Sigmoid colon (tissue), 4 donors: ENCODE measurements around the gene TTC39B.

Experiments
- EP300 ChIP-seq, 4 donors: sonication (generic); formaldehyde crosslinking; IDR thresholded peaks; one replicate each; pipeline ENCODE4 v1.6.1; 2017; ENCODE audit warnings: antibody characterized with exemption in 4 of 4
- POLR2A ChIP-seq, 2 donors: fragments of 450-650 bp; IDR thresholded peaks; one replicate each; pipeline ENCODE4 v1.6.1; 2016; ENCODE audit warnings: antibody characterized with exemption in 2 of 2, mild to moderate bottlenecking in 2 of 2, moderate library complexity in 2 of 2
- POLR2AphosphoS5 ChIP-seq, 4 donors: sonication (generic); formaldehyde crosslinking; IDR thresholded peaks; one replicate each; pipeline ENCODE4 v1.6.1; 2017; ENCODE audit warnings: antibody characterized with exemption in 4 of 4
- TF ChIP-seq, protein P1 (sequence below), 4 experiments: fragments of 450-650 bp in 3 of 4; fragments of 200-600 bp in 1 of 4; IDR thresholded peaks; one replicate each; pipeline ENCODE4 v1.5.1; 2016 to 2019; ENCODE audit warnings: antibody characterized with exemption in 4 of 4, mild to moderate bottlenecking in 3 of 4, moderate library complexity in 2 of 4

DNA sequence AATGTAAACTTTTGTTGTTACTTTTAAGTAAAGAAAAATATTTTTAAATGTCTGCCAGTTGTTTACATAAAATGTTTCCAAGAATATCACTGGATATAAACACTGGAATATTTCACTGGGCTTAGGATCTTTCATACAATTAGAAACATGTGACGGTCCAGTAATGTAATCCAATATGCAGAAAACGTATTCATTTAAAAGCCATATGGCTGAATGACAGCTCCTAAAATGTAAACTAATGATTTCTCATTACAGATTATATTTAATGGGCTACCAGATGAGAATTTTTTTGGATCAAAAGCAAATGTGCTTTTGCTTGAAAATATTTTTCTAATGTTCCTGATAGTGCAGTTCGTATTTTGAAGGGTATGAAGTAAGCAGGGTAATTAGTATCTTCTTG, 124.3 kb downstream of the TTC39B start:
- TF ChIP-seq, protein P1, sequence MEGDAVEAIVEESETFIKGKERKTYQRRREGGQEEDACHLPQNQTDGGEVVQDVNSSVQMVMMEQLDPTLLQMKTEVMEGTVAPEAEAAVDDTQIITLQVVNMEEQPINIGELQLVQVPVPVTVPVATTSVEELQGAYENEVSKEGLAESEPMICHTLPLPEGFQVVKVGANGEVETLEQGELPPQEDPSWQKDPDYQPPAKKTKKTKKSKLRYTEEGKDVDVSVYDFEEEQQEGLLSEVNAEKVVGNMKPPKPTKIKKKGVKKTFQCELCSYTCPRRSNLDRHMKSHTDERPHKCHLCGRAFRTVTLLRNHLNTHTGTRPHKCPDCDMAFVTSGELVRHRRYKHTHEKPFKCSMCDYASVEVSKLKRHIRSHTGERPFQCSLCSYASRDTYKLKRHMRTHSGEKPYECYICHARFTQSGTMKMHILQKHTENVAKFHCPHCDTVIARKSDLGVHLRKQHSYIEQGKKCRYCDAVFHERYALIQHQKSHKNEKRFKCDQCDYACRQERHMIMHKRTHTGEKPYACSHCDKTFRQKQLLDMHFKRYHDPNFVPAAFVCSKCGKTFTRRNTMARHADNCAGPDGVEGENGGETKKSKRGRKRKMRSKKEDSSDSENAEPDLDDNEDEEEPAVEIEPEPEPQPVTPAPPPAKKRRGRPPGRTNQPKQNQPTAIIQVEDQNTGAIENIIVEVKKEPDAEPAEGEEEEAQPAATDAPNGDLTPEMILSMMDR (IDR thresholded peaks at IDR 0.05) = no peak
- TF ChIP-seq EP300 (IDR thresholded peaks at IDR 0.05) (no peak), POLR2AphosphoS5 (IDR thresholded peaks at IDR 0.05) (no peak), POLR2A (IDR thresholded peaks at IDR 0.05) (no peak)
